Liver (tissue), 3 donors: Measurements from ENCODE around the gene MICAL2.

Experiments
- ATF3 ChIP-seq: IDR thresholded peaks from 2 replicates; pipeline ENCODE4 v1.6.1; 2016; ENCODE audit warnings: antibody characterized with exemption
- CTCF ChIP-seq: fragments of 150-350 bp; IDR thresholded peaks from 2 replicates; pipeline ENCODE4 v1.5.1; 2017; ENCODE audit warnings: improper control_type of control experiment, low read depth, low read length; ENCODE audit not compliant: missing input control
- JUND ChIP-seq, 2 donors: IDR thresholded peaks; 2 replicates each; pipeline ENCODE4 v1.6.1; 2016; ENCODE audit warnings: antibody characterized with exemption in 2 of 2
- RAD21 ChIP-seq, 2 donors: IDR thresholded peaks; 2 replicates each; pipeline ENCODE4 v1.6.1; 2016; ENCODE audit warnings: antibody characterized with exemption in 2 of 2, mild to moderate bottlenecking in 2 of 2
- TAF1 ChIP-seq: conservative IDR thresholded peaks from 2 replicates; pipeline ENCODE4 v1.6.1; 2016; ENCODE audit warnings: antibody characterized with exemption, mild to moderate bottlenecking
- TF ChIP-seq, protein P1 (sequence below): IDR thresholded peaks from 2 replicates; pipeline ENCODE4 v1.6.1; 2016; ENCODE audit warnings: antibody characterized with exemption
- donor health status: healthy.
- donor health status: healthy.

DNA sequence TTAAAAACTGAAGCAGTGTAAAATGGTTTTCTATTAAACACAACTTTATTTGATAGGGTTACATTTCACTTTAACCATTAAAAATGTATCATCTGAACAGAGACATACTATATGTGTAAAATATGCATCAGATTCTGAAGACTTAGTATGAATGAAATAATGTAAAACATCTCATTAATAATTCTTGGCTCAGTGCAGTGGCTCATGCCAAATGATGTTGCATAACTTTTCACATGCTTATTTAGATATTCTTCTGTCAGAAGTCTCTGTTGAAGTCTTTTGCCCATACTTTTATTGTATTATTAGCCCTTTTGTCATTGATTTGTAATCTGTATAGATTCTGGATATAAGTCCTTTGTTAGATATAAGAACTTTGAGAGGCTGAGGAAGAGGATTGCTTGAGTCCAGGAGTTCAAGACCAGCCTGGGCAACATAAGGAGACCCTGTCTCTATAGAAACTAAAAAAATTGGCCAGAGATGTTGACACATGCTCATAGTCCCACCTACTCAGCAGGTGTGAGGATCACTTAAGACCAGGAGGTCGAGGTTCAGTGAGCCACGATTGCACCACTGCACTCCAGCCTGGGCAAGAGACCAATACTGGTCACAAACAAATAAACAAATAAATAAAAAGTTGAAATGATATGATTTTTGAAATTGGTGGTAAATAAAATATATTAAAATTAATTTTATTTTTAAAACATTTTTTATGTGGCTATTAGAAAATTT, 193.2 kb downstream of the MICAL2 start:
- TF ChIP-seq ATF3 (no peak), TAF1 (no peak), CTCF (no peak), JUND (IDR thresholded peaks at IDR 0.05) (no peak), RAD21 (IDR thresholded peaks at IDR 0.05) (no peak)
- TF ChIP-seq, protein P1, sequence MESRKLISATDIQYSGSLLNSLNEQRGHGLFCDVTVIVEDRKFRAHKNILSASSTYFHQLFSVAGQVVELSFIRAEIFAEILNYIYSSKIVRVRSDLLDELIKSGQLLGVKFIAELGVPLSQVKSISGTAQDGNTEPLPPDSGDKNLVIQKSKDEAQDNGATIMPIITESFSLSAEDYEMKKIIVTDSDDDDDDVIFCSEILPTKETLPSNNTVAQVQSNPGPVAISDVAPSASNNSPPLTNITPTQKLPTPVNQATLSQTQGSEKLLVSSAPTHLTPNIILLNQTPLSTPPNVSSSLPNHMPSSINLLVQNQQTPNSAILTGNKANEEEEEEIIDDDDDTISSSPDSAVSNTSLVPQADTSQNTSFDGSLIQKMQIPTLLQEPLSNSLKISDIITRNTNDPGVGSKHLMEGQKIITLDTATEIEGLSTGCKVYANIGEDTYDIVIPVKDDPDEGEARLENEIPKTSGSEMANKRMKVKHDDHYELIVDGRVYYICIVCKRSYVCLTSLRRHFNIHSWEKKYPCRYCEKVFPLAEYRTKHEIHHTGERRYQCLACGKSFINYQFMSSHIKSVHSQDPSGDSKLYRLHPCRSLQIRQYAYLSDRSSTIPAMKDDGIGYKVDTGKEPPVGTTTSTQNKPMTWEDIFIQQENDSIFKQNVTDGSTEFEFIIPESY = no peak
